Testis (tissue), 3 donors: ENCODE measurements around the gene MYO7A. TPM values are rescaled to one million over a fixed set of nuclear protein-coding genes. Genes with fewer than 3 reads are reported as not detected.

Source experiments
- DNase-seq: peaks from one replicate; pipeline ENCODE4 v3.0.0-alpha.2; 2019
- H3K27ac ChIP-seq, 2 donors: fragments of 200-600 bp; sonication (generic); one replicate each; pipeline ENCODE4 v1.5.1; 2019
- H3K27me3 ChIP-seq: fragments of 200-600 bp; sonication (generic); one replicate; pipeline ENCODE4 v1.5.1; 2019
- H3K36me3 ChIP-seq: fragments of 200-600 bp; sonication (generic); one replicate; pipeline ENCODE4 v1.5.1; 2017; ENCODE audit warnings: low read depth; ENCODE audit errors: missing control alignments
- H3K4me1 ChIP-seq: fragments of 200-600 bp; sonication (generic); one replicate; pipeline ENCODE4 v1.5.1; 2019
- H3K4me3 ChIP-seq, 2 donors: fragments of 200-600 bp; sonication (generic); one replicate each; pipeline ENCODE4 v1.5.1; 2017 to 2019
- H3K9me3 ChIP-seq: fragments of 200-600 bp; sonication (generic); one replicate; pipeline ENCODE4 v1.5.1; 2017
- POLR2A ChIP-seq: fragments of 450-650 bp; IDR thresholded peaks from one replicate; pipeline ENCODE4 v1.6.1; 2017; ENCODE audit warnings: antibody characterized with exemption, mild to moderate bottlenecking, moderate library complexity
- WGBS, 2 donors: methylation state at CpG; one replicate each; pipeline ENCODE4 v1.1.5; 2018; 5-methylcytosine and 5-hydroxymethylcytosine counted together
- intact Hi-C: fragments of 100-400 bp; cut with DNase I; formaldehyde crosslinking; loops from one replicate; pipeline ENCODE4 v1.15.1; 2023; ENCODE audit warnings: low total_unique reads
- polyA plus RNA-seq: library from polyadenylated mRNA; stranded (reverse); fragments of 350-450 nt; fragmentation: Illumina TruSeq; extraction: RNeasy Lipid Tissue Mini Kit (QIAGEN cat#74804); gene quantifications from one replicate; pipeline ENCODE4 v1.2.3, GENCODE V29; 2014; ENCODE audit warnings: low read depth, low replicate concordance; ENCODE audit not compliant: insufficient read depth
- total RNA-seq, 2 donors: library from RNA; depleted of rRNA; stranded (reverse); fragments of >200 nt; gene quantifications; one replicate each; pipeline ENCODE4 v1.2.3, GENCODE V29; 2016
- TF ChIP-seq, protein P1 (sequence below), 3 experiments: fragments of 450-650 bp in 2 of 3; fragments of 200-600 bp in 1 of 3; sonication (generic) in 1 of 3; IDR thresholded peaks; one replicate each; pipeline ENCODE4 v1.5.1; 2016 to 2019; ENCODE audit warnings: antibody characterized with exemption in 3 of 3, mild to moderate bottlenecking in 2 of 3, moderate library complexity in 1 of 3

Gene MYO7A
- total and polyA plus RNA-seq, 3 donors from 2014 or later = 40.1 to 239 (median 161) TPM

DNA sequence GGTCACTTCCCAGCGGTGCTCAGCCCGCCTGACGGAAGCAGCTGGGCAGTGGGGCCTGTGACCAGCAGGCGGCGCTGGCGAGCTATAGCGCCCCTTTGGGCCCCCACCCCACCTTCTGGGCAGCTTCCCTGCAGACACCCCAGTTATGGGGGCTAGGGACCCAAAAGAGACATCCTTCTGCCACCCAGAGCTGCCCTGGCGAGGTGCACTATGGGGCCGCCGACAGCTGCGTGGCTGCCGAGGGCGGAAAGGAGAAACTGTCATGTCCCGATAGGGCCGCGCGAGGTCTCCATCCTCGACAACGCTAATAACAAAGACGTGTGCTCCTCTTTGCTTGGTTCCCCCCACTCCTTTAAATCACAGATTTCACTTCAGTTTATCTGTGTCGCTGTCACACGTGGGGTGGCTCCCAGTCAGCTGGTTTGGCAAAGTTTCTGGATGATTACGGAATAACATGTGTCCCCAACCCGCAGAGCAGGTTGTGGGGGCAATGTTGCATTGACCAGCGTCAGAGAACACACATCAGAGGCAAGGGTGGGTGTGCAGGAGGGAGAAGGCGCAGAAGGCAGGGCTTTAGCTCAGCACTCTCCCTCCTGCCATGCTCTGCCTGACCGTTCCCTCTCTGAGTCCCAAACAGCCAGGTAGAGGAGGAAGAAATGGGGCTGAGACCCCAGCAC lies 673 bp upstream of the MYO7A start:
- Histone ChIP-seq H3K27me3 (no peaks in the 10 kb centered on the region), H3K4me3 (peak overlapping the region; percentile 6 to 42), H3K27ac (peak overlapping the region; percentile 6 to 30), H3K9me3 (no peaks in the 10 kb centered on the region), H3K36me3 (no peaks in the 10 kb centered on the region), H3K4me1 (peaks cover 46% of the 10 kb centered on the region)
- TF ChIP-seq, protein P1, sequence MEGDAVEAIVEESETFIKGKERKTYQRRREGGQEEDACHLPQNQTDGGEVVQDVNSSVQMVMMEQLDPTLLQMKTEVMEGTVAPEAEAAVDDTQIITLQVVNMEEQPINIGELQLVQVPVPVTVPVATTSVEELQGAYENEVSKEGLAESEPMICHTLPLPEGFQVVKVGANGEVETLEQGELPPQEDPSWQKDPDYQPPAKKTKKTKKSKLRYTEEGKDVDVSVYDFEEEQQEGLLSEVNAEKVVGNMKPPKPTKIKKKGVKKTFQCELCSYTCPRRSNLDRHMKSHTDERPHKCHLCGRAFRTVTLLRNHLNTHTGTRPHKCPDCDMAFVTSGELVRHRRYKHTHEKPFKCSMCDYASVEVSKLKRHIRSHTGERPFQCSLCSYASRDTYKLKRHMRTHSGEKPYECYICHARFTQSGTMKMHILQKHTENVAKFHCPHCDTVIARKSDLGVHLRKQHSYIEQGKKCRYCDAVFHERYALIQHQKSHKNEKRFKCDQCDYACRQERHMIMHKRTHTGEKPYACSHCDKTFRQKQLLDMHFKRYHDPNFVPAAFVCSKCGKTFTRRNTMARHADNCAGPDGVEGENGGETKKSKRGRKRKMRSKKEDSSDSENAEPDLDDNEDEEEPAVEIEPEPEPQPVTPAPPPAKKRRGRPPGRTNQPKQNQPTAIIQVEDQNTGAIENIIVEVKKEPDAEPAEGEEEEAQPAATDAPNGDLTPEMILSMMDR (IDR thresholded peaks at IDR 0.05) = peak; percentile 99 to 100 (median 100)
- no peak for TF ChIP-seq POLR2A
- peak; percentile 68 for DNase-seq
- intact Hi-C loops = loop anchor here (5.0 to 10.0 kb wide), 2 partner anchors 55 to 417 kb away; no protein-coding TSS in a partner anchor
- 4% methylated on average over 8 to 26 of the region's 27 CpGs for WGBS, 2 donors

GRCh38 chr11:77129069-77129841 lies 1.2 kb downstream of the MYO7A start:
- Histone ChIP-seq H3K27ac (peak overlapping the region; percentile 67 to 75), H3K4me3 (peak overlapping the region in 1 of 2 donors; percentile 54), H3K9me3 (no peaks in the 10 kb centered on the region), H3K27me3 (no peaks in the 10 kb centered on the region), H3K4me1 (peaks cover 60% of the 10 kb centered on the region), H3K36me3 (no peaks in the 10 kb centered on the region)
- intact Hi-C loops = loop anchor here (5.0 to 10.0 kb wide), 2 partner anchors 53 to 416 kb away; no protein-coding TSS in a partner anchor
- TF ChIP-seq, protein P1 (IDR thresholded peaks at IDR 0.05) = no peak
- no peak for TF ChIP-seq POLR2A
- no peak for DNase-seq
- WGBS, 2 donors = 80 to 95% methylated on average over 8 to 11 of the region's 11 CpGs

DNA sequence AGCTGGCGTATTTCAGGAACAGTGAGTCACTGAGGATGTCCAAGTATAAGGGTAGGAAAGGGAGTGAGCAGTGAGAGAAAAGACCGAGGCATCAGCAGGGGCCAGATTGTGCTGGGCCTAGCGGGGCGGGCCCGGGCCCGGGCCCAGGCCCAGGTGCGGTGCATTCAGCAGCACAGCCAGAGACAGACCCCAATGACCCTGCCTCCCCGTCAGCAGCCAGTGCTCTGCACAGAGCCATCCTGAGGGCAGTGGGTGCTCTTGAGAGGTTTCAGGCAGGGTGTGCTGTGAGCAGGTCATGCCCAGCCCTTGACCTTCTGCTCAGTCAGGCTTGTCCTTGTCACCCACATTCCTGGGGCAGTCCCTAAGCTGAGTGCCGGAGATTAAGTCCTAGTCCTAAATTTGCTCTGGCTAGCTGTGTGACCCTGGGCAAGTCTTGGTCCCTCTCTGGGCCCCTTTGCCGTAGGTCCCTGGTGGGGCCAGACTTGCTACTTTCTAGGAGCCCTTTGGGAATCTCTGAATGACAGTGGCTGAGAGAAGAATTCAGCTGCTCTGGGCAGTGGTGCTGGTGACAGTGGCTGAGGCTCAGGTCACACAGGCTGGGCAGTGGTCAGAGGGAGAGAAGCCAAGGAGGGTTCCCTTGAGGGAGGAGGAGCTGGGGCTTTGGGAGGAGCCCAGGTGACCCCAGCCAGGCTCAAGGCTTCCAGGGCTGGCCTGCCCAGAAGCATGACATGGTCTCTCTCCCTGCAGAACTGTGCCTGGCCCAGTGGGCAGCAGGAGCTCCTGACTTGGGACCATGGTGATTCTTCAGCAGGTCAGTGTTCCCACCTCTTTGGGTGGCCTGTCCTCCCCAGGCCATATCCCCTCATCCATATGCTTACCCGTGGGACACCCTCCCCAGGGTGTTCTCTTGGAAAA lies 2.1 kb downstream of the MYO7A start:
- peak overlapping the region; percentile 67 to 75 for H3K27ac ChIP-seq

More for the DNA sequence above, 2.1 kb downstream of the MYO7A start:
- intact Hi-C loops = loop anchor here (5.0 to 10.0 kb wide), 2 partner anchors 52 to 415 kb away; no protein-coding TSS in a partner anchor
- H3K27me3 ChIP-seq = no peaks in the 10 kb centered on the region
- H3K36me3 ChIP-seq = no peaks in the 10 kb centered on the region
- WGBS, 2 donors = 64 to 79% methylated on average over 10 to 11 of the region's 11 CpGs
- H3K9me3 ChIP-seq = no peaks in the 10 kb centered on the region
- TF ChIP-seq POLR2A = no peak
- TF ChIP-seq, protein P1 (IDR thresholded peaks at IDR 0.05) = no peak
- peaks cover 60% of the 10 kb centered on the region for H3K4me1 ChIP-seq
- no peak overlapping the region for H3K4me3 ChIP-seq
- no peak for DNase-seq
